Mucosa of descending colon (tissue), 3 donors: Measurements from ENCODE around the gene ATP1A1. TPM values are rescaled to one million over a fixed set of nuclear protein-coding genes. Genes with fewer than 3 reads are reported as not detected.

Source experiments
- ATAC-seq: fragments of 200-7000 bp; cut with Tn5 transposase; one replicate; pipeline ENCODE4 v1.9.1; 2020; ENCODE audit warnings: mild to moderate bottlenecking, moderate library complexity
- DNase-seq, 3 donors: peaks; one replicate each; pipeline ENCODE4 v3.0.0-alpha.2; 2020
- H3K36me3 ChIP-seq: fragments of 200-600 bp; one replicate; pipeline ENCODE4 v1.8.0; 2021; ENCODE audit warnings: low read depth, mild to moderate bottlenecking
- H3K4me1 ChIP-seq: fragments of 200-600 bp; one replicate; pipeline ENCODE4 v1.8.0; 2021; ENCODE audit warnings: low read depth, mild to moderate bottlenecking
- H3K4me3 ChIP-seq: fragments of 200-600 bp; one replicate; pipeline ENCODE4 v1.8.0; 2021; ENCODE audit warnings: mild to moderate bottlenecking
- H3K9me3 ChIP-seq: fragments of 200-600 bp; one replicate; pipeline ENCODE4 v1.8.0; 2021; ENCODE audit warnings: mild to moderate bottlenecking
- intact Hi-C, 2 donors: fragments of 100-400 bp; cut with DNase I in 1 of 2; cut with micrococcal nuclease in 1 of 2; formaldehyde crosslinking; loops; one replicate each; pipeline versions ENCODE4 v1.11.0 to v1.11.1; 2022; cut with DNase I, micrococcal nuclease
- total RNA-seq, 3 donors: library from RNA; stranded (reverse); fragmentation: NEBNext Ultra II Directional in 2 of 3; extraction: Animal tissue kit (Norgen Biotek cat#: 25700) in 2 of 3; gene quantifications; one replicate each; pipeline versions ENCODE4 v1.2.1 to v1.2.4, GENCODE V29; 2021 to 2023
- TF ChIP-seq, protein P1 (sequence below): fragments of 200-600 bp; IDR thresholded peaks from one replicate; pipeline ENCODE4 v1.8.0; 2022; ENCODE audit warnings: antibody characterized with exemption, mild to moderate bottlenecking
- donor health status: DM: no; HTN: no; CAD: no; lungs with moderate emphysema.
- donor health status: DM: no; HTN: no; CAD: no.
- donor health status: DM: no; HTN: yes; CAD: no.

The ATP1A1 gene
- total RNA-seq, 3 donors from 2014 or later = 1,136 to 3,461 (median 1,634) TPM

DNA sequence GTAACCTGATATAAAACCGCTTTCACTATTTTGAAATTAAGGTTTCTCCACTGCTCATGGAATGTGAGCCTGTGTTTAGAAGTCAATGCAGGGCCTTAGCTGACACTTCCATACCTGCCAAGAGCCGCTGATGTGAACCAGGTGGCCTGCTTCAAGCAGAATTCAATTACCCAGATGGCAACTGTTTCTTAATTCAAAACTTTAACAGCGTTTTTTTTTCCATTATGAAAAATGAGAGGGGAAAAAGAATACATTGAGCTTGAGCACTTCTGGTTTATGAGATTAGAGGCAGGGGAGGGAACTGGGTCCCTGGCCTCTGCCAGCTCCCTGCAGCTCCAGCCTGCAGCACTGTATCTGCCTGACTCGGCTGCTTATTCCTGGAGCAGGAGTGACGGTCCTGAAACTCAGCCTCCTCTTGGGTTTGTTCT, 7.7 kb upstream of the ATP1A1 start:
- intact Hi-C loops = loop anchor here (10.0 kb wide), 2 partner anchors 119 to 129 kb away; no protein-coding TSS in a partner anchor
- TF ChIP-seq, protein P1, sequence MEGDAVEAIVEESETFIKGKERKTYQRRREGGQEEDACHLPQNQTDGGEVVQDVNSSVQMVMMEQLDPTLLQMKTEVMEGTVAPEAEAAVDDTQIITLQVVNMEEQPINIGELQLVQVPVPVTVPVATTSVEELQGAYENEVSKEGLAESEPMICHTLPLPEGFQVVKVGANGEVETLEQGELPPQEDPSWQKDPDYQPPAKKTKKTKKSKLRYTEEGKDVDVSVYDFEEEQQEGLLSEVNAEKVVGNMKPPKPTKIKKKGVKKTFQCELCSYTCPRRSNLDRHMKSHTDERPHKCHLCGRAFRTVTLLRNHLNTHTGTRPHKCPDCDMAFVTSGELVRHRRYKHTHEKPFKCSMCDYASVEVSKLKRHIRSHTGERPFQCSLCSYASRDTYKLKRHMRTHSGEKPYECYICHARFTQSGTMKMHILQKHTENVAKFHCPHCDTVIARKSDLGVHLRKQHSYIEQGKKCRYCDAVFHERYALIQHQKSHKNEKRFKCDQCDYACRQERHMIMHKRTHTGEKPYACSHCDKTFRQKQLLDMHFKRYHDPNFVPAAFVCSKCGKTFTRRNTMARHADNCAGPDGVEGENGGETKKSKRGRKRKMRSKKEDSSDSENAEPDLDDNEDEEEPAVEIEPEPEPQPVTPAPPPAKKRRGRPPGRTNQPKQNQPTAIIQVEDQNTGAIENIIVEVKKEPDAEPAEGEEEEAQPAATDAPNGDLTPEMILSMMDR = no peak
- Histone ChIP-seq H3K4me1 (peaks cover 3% of the 10 kb centered on the region), H3K9me3 (no peaks in the 10 kb centered on the region), H3K36me3 (no peaks in the 10 kb centered on the region), H3K4me3 (no peak overlapping the region)
- no peak for DNase-seq
- no peak for ATAC-seq

DNA sequence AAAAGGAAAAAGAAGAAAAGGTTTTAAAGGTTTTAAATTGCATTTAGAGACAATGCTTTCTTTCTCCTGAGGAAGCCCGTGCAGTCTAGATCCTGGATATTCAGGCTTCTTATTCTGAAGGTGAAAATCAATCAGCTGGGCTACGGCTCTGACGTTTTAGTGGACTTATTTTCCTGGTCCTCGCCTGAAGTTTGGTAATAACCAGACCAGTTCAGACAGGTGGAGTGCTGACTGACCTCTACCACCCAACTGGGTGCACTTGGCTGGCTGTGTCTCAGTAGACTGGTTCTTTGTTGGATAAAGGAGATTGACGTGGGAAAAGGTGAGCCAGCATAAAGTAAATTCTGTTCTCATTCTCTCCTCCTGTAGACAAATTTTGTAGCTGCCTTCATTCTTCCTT, 7.2 kb upstream of the ATP1A1 start:
- Histone ChIP-seq H3K36me3 (no peaks in the 10 kb centered on the region), H3K4me3 (no peak overlapping the region), H3K4me1 (peaks cover 3% of the 10 kb centered on the region), H3K9me3 (no peaks in the 10 kb centered on the region)
- DNase-seq (no peak), ATAC-seq (no peak)
- intact Hi-C loops = loop anchor here (10.0 kb wide), 2 partner anchors 119 to 129 kb away; no protein-coding TSS in a partner anchor
- TF ChIP-seq, protein P1 = no peak

DNA sequence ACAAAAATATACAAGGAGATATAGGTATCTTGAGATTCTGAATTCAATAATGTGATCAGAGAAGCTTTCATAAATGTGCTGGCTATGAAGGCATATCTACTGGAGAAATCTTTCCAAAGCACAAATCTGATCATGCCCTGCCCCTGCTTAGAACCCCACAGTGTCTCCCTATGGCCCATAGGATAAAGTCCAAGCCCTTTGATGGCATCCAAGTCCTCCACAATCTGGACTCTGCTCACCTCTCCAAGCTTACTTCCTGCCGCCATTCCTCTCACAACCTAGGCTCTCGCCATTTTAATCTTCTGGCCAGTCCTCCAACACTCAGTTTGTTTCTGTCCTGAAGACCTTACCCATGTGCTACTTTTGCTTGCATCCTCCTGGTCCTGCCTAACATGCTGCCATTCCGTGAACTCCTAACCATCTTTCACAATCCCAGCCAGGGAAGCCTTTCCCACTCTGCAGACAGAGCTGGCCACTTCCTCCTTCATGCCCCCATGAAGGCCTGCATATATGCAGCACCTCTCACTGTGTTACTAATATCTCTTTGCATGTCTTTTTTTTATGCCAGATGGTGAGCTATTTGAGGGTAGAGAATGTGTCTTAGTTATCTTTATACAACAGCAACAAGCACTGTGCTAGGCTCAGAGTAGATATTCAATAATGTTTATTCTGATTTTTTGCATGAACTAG, 5.6 kb upstream of the ATP1A1 start:
- DNase-seq (no peak), ATAC-seq (peak; percentile 24)
- Histone ChIP-seq H3K9me3 (no peaks in the 10 kb centered on the region), H3K4me3 (no peak overlapping the region), H3K36me3 (no peaks in the 10 kb centered on the region), H3K4me1 (peaks cover 3% of the 10 kb centered on the region)
- intact Hi-C loops = loop anchor here (10.0 kb wide), 2 partner anchors 117 to 127 kb away; no protein-coding TSS in a partner anchor
- TF ChIP-seq, protein P1 = no peak

DNA sequence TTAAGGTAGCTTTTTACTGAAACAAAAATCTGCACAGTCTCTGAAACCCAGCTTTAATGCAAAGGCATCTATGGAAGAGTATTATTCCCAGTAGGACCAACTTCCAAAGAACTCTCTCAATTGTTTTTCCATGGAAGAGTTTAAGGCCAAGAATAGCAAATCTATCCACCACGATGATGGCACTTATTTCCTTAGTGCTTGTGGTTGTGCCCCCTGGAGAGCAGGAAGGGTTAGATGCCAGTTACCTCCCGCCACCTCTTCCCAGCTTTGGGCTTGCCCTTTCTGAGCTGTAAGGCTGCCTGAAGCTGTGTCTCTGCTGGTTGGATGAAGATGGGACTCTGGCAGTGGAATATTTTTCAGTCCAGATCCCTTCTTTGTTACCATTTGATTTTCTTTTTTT, 4.8 kb upstream of the ATP1A1 start:
- no peak for DNase-seq
- Histone ChIP-seq H3K4me3 (no peak overlapping the region), H3K4me1 (peaks cover 3% of the 10 kb centered on the region), H3K36me3 (no peaks in the 10 kb centered on the region), H3K9me3 (no peaks in the 10 kb centered on the region)
- TF ChIP-seq, protein P1 = no peak
- intact Hi-C loops = loop anchor here (10.0 kb wide), 2 partner anchors 117 to 127 kb away; no protein-coding TSS in a partner anchor
- ATAC-seq = no peak

DNA sequence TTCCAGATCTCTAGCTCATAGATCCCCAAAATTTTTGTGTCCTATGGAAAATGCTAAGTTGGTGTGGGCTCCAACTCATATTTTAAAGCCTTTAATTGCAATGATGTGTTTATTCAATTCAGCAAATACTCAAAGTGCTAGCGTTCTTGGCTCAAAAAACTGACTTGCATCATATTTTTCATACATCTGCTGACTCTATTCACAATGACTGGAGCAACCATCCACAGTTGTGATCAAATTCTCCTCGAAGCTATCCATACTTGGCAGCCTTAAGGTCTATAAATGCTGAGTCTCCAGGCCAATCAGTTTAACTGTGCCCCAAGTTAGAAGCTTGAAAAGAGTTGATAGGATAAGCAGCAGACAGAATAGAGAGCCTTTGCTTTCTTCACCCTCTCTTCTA, 2.9 kb upstream of the ATP1A1 start:
- no peak for DNase-seq
- intact Hi-C loops = loop anchor here in 1 of 2 donors (5.0 kb wide), 1 partner anchor 233 kb away; no protein-coding TSS in a partner anchor
- TF ChIP-seq, protein P1 = no peak
- Histone ChIP-seq H3K9me3 (no peaks in the 10 kb centered on the region), H3K4me1 (peaks cover 3% of the 10 kb centered on the region), H3K4me3 (no peak overlapping the region), H3K36me3 (no peaks in the 10 kb centered on the region)
- no peak for ATAC-seq
